Measurements from ENCODE around the gene ZCCHC2.

The ZCCHC2 gene

GRCh38 chr18:62531931-62532330 is 9.1 kb downstream of the ZCCHC2 start:
- no peaks in the 10 kb centered on the region for H3K79me2 ChIP-seq (ENCODE audit: control insufficient read depth, insufficient read depth, low read length, poor library complexity)
- 100% methylated on average over 1 of the region's 9 CpGs for WGBS (ENCODE audit: extremely low coverage, insufficient coverage, insufficient read length)
- no peak overlapping the region for H3K27ac ChIP-seq (ENCODE audit: low read depth, low read length)
- H3K4ac ChIP-seq (ENCODE audit: low read depth, low read length), result no peak overlapping the region
- no peak overlapping the region for H3K23ac ChIP-seq (ENCODE audit: low read length)
- H3K14ac ChIP-seq (ENCODE audit: low read length), result no peak overlapping the region
- H3K18ac ChIP-seq (ENCODE audit: low read length), result no peak overlapping the region
- H2BK5ac ChIP-seq (ENCODE audit: low read depth, low read length, poor library complexity), result no peak overlapping the region
- H4K91ac ChIP-seq (ENCODE audit: low read depth, low read length), result no peak overlapping the region
- no peak overlapping the region for H2AFZ ChIP-seq (ENCODE audit: insufficient read depth, low read length, poor library complexity)
- H3K4me3 ChIP-seq (ENCODE audit: low read depth, low read length), result no peak overlapping the region
- H3K9ac ChIP-seq (ENCODE audit: low read length), result no peak overlapping the region
- DNase-seq, result no peak
- no peaks in the 10 kb centered on the region for H3K79me1 ChIP-seq (ENCODE audit: low read length)
- no peak overlapping the region for H4K8ac ChIP-seq (ENCODE audit: low read depth, low read length)
- no peak overlapping the region for H2BK12ac ChIP-seq (ENCODE audit: low read length)
- no peak overlapping the region for H2BK120ac ChIP-seq (ENCODE audit: insufficient read depth, low read length, poor library complexity)
- H3K27me3 ChIP-seq (ENCODE audit: insufficient read depth, low read length), result no peaks in the 10 kb centered on the region
- H3K9me3 ChIP-seq (ENCODE audit: insufficient read depth, low read depth, low read length), result no peaks in the 10 kb centered on the region
- no peaks in the 10 kb centered on the region for H3K36me3 ChIP-seq (ENCODE audit: control insufficient read depth in 1 of 2, insufficient read depth in 2 of 2, low read length in 2 of 2)
- H2AK5ac ChIP-seq (ENCODE audit: low read length), result no peak overlapping the region
- no peaks in the 10 kb centered on the region for H3K4me1 ChIP-seq (ENCODE audit: control insufficient read depth in 1 of 2, insufficient read depth in 2 of 2, low read length in 2 of 2)
- no peak overlapping the region for H3K4me2 ChIP-seq (ENCODE audit: low read length)
- H4K12ac ChIP-seq (ENCODE audit: low read depth, low read length), result no peak overlapping the region

- Histone ChIP-seq H3K23ac (ENCODE audit: low read length) (no peak overlapping the region), H2BK120ac (ENCODE audit: insufficient read depth, low read length, poor library complexity) (no peak overlapping the region), H4K12ac (ENCODE audit: low read depth, low read length) (no peak overlapping the region), H2AFZ (ENCODE audit: insufficient read depth, low read length, poor library complexity) (no peak overlapping the region), H3K4me2 (ENCODE audit: low read length) (no peak overlapping the region), H3K4me1 (ENCODE audit: control insufficient read depth in 1 of 2, insufficient read depth in 2 of 2, low read length in 2 of 2) (no peaks in the 10 kb centered on the region), H3K9me3 (ENCODE audit: insufficient read depth, low read depth, low read length) (no peaks in the 10 kb centered on the region), H2BK5ac (ENCODE audit: low read depth, low read length, poor library complexity) (no peak overlapping the region), H3K36me3 (ENCODE audit: control insufficient read depth in 1 of 2, insufficient read depth in 2 of 2, low read length in 2 of 2) (peaks cover 0 to 2% of the 10 kb centered on the region in 2 experiments), H3K79me2 (ENCODE audit: control insufficient read depth, insufficient read depth, low read length, poor library complexity) (no peaks in the 10 kb centered on the region), H4K91ac (ENCODE audit: low read depth, low read length) (no peak overlapping the region), H3K4ac (ENCODE audit: low read depth, low read length) (no peak overlapping the region), H3K27me3 (ENCODE audit: insufficient read depth, low read length) (no peaks in the 10 kb centered on the region), H3K9ac (ENCODE audit: low read length) (no peak overlapping the region), H4K8ac (ENCODE audit: low read depth, low read length) (no peak overlapping the region), H3K4me3 (ENCODE audit: low read depth, low read length) (no peak overlapping the region), H3K18ac (ENCODE audit: low read length) (no peak overlapping the region), H3K14ac (ENCODE audit: low read length) (no peak overlapping the region), H2BK12ac (ENCODE audit: low read length) (no peak overlapping the region), H2AK5ac (ENCODE audit: low read length) (no peak overlapping the region), H3K79me1 (ENCODE audit: low read length) (no peaks in the 10 kb centered on the region), H3K27ac (ENCODE audit: low read depth, low read length) (no peak overlapping the region)
- WGBS (ENCODE audit: extremely low coverage, insufficient coverage, insufficient read length), result no CpG with 5 or more reads among the region's 7 CpGs
- DNase-seq, result peak; percentile 65 to 84
Measured at GRCh38 chr18:62536005-62536404, 13.2 kb downstream of the ZCCHC2 start.

GRCh38 chr18:62537042-62537894 is 14.4 kb downstream of the ZCCHC2 start:
- Histone ChIP-seq H4K8ac (ENCODE audit: low read depth, low read length) (no peak overlapping the region), H3K14ac (ENCODE audit: low read length) (no peak overlapping the region), H3K27me3 (ENCODE audit: insufficient read depth, low read length) (no peaks in the 10 kb centered on the region), H3K4me3 (ENCODE audit: low read depth, low read length) (no peak overlapping the region), H3K36me3 (ENCODE audit: control insufficient read depth in 1 of 2, insufficient read depth in 2 of 2, low read length in 2 of 2) (peaks cover 0 to 2% of the 10 kb centered on the region in 2 experiments), H3K27ac (ENCODE audit: low read depth, low read length) (no peak overlapping the region), H3K79me2 (ENCODE audit: control insufficient read depth, insufficient read depth, low read length, poor library complexity) (no peaks in the 10 kb centered on the region), H3K23ac (ENCODE audit: low read length) (no peak overlapping the region), H4K91ac (ENCODE audit: low read depth, low read length) (no peak overlapping the region), H2BK120ac (ENCODE audit: insufficient read depth, low read length, poor library complexity) (no peak overlapping the region), H2AK5ac (ENCODE audit: low read length) (no peak overlapping the region), H3K79me1 (ENCODE audit: low read length) (no peaks in the 10 kb centered on the region), H4K12ac (ENCODE audit: low read depth, low read length) (no peak overlapping the region), H3K4me1 (ENCODE audit: control insufficient read depth in 1 of 2, insufficient read depth in 2 of 2, low read length in 2 of 2) (no peaks in the 10 kb centered on the region), H3K4me2 (ENCODE audit: low read length) (no peak overlapping the region), H2BK12ac (ENCODE audit: low read length) (no peak overlapping the region), H3K9ac (ENCODE audit: low read length) (no peak overlapping the region), H3K18ac (ENCODE audit: low read length) (no peak overlapping the region), H2BK5ac (ENCODE audit: low read depth, low read length, poor library complexity) (no peak overlapping the region), H2AFZ (ENCODE audit: insufficient read depth, low read length, poor library complexity) (no peak overlapping the region), H3K4ac (ENCODE audit: low read depth, low read length) (no peak overlapping the region), H3K9me3 (ENCODE audit: insufficient read depth, low read depth, low read length) (no peaks in the 10 kb centered on the region)
- DNase-seq, result peak; percentile 86 to 91
- WGBS (ENCODE audit: extremely low coverage, insufficient coverage, insufficient read length), result no CpG with 5 or more reads among the region's 8 CpGs

- peak; percentile 68 to 89 for DNase-seq
- no peak overlapping the region for H3K4me3 ChIP-seq (ENCODE audit: low read depth, low read length)
- no peak overlapping the region for H3K4me2 ChIP-seq (ENCODE audit: low read length)
- no peaks in the 10 kb centered on the region for H3K9me3 ChIP-seq (ENCODE audit: insufficient read depth, low read depth, low read length)
- no peaks in the 10 kb centered on the region for H3K79me2 ChIP-seq (ENCODE audit: control insufficient read depth, insufficient read depth, low read length, poor library complexity)
- no peaks in the 10 kb centered on the region for H3K27me3 ChIP-seq (ENCODE audit: insufficient read depth, low read length)
- no peak overlapping the region for H4K8ac ChIP-seq (ENCODE audit: low read depth, low read length)
- no peak overlapping the region for H2BK5ac ChIP-seq (ENCODE audit: low read depth, low read length, poor library complexity)
- no peaks in the 10 kb centered on the region for H3K4me1 ChIP-seq (ENCODE audit: control insufficient read depth in 1 of 2, insufficient read depth in 2 of 2, low read length in 2 of 2)
- H3K18ac ChIP-seq (ENCODE audit: low read length), result no peak overlapping the region
- WGBS (ENCODE audit: extremely low coverage, insufficient coverage, insufficient read length), result no CpG with 5 or more reads among the region's 4 CpGs
- no peak overlapping the region for H3K14ac ChIP-seq (ENCODE audit: low read length)
- no peak overlapping the region for H2AK5ac ChIP-seq (ENCODE audit: low read length)
- H3K9ac ChIP-seq (ENCODE audit: low read length), result no peak overlapping the region
- no peaks in the 10 kb centered on the region for H3K79me1 ChIP-seq (ENCODE audit: low read length)
- H4K12ac ChIP-seq (ENCODE audit: low read depth, low read length), result no peak overlapping the region
- no peak overlapping the region for H4K91ac ChIP-seq (ENCODE audit: low read depth, low read length)
- H2BK120ac ChIP-seq (ENCODE audit: insufficient read depth, low read length, poor library complexity), result no peak overlapping the region
- H2AFZ ChIP-seq (ENCODE audit: insufficient read depth, low read length, poor library complexity), result no peak overlapping the region
- H3K23ac ChIP-seq (ENCODE audit: low read length), result no peak overlapping the region
- no peak overlapping the region for H3K4ac ChIP-seq (ENCODE audit: low read depth, low read length)
- H2BK12ac ChIP-seq (ENCODE audit: low read length), result no peak overlapping the region
- no peak overlapping the region for H3K27ac ChIP-seq (ENCODE audit: low read depth, low read length)
- H3K36me3 ChIP-seq (ENCODE audit: control insufficient read depth in 1 of 2, insufficient read depth in 2 of 2, low read length in 2 of 2), result peaks cover 0 to 4% of the 10 kb centered on the region in 2 experiments
Measured at GRCh38 chr18:62537946-62538345, 15.1 kb downstream of the ZCCHC2 start.

All from trophoblast cell (in vitro differentiated cells and primary cell).